HCT116 (cell line): ENCODE data around the gene USP12. TPM values are rescaled to one million over a fixed set of nuclear protein-coding genes. Genes with fewer than 3 reads are reported as not detected.

Experiments used
- ATAC-seq: fragments of 200-7000 bp; cut with Tn5 transposase; 2 replicates; pipeline ENCODE4 v1.9.1; 2020; ENCODE audit warnings: mild to moderate bottlenecking, moderate library complexity
- BruUV-seq: library from RNA; stranded (reverse); fragments of 400-500 nt; replicated peaks from 2 replicates; lab custom pipeline; 2021; lab: Mats Ljungman, UMichigan
- CTCF ChIA-PET: fragments of 300-600 bp; sonication (Branson Sonifier 250); formaldehyde crosslinking; loops from one replicate; lab custom pipeline; 2021; ENCODE audit warnings: antibody characterized with exemption; lab: Charles Lee
- POLR2A ChIA-PET: fragments of 300-600, 350-600 bp; sonication (Branson Sonifier 250); formaldehyde crosslinking; loops from one replicate; lab custom pipeline; 2021; ENCODE audit warnings: antibody characterized with exemption; lab: Charles Lee
- RAD21 ChIA-PET, 2 experiments: fragments of 300-600 bp; sonication (Branson Sonifier 250); formaldehyde crosslinking; loops; one replicate each; lab custom pipeline; 2023; ENCODE audit warnings: low total read pairs in 2 of 2; ENCODE audit not compliant: uncharacterized antibody in 2 of 2, unreplicated experiment in 2 of 2, low non-redundant PET in 1 of 2; lab: Charles Lee
- DNase-seq: peaks from one replicate; pipeline ENCODE4 v3.0.0-alpha.2; 2010; ENCODE audit warnings: low read depth, low spot score
- H2AFZ ChIP-seq: fragments of 200-600 bp; shearing (Covaris generic), sonication (generic); 2 replicates; pipeline ENCODE4 v1.6.1; 2017; ENCODE audit warnings: low read depth, mixed run types, mixed read lengths, antibody characterized with exemption, low read length; ENCODE audit not compliant: poor library complexity, severe bottlenecking
- H3K27ac ChIP-seq: 2 replicates; pipeline ENCODE4 v1.5.1; 2012; ENCODE audit warnings: low read depth, low read length
- H3K27me3 ChIP-seq: fragments of 200-600 bp; sonication (generic); 2 replicates; pipeline ENCODE4 v1.6.1; 2016; ENCODE audit warnings: mixed run types, low read length, mixed read lengths; ENCODE audit not compliant: insufficient read depth
- H3K36me3 ChIP-seq, 2 experiments: fragments of 200-500 bp in 1 of 2; fragments of 200-600 bp in 1 of 2; sonication (Bioruptor generic) in 1 of 2; sonication (generic) in 1 of 2; 2 replicates each; pipeline versions ENCODE4 v1.5.1 to v1.6.1; 2014 to 2016; ENCODE audit warnings: low read length in 2 of 2, inconsistent platforms in 1 of 2, mixed read lengths in 1 of 2, mixed run types in 1 of 2; ENCODE audit not compliant: insufficient read depth in 2 of 2, control insufficient read depth in 1 of 2
- H3K4me1 ChIP-seq, 2 experiments: fragments of 200-600 bp in 1 of 2; sonication (generic) in 1 of 2; 2 replicates each; pipeline versions ENCODE4 v1.5.1 to v1.6.1; 2012 to 2017; ENCODE audit warnings: low read length in 2 of 2, inconsistent platforms in 1 of 2, mild to moderate bottlenecking in 1 of 2, mixed read lengths in 1 of 2, mixed run types in 1 of 2, moderate library complexity in 1 of 2; ENCODE audit not compliant: insufficient read depth in 2 of 2, control insufficient read depth in 1 of 2
- H3K4me2 ChIP-seq: fragments of 200-600 bp; sonication (generic); 2 replicates; pipeline ENCODE4 v1.6.1; 2017; ENCODE audit warnings: mixed run types, low read length, mixed read lengths
- H3K4me3 ChIP-seq, 2 experiments: fragments of 200-600 bp in 1 of 2; sonication (generic) in 1 of 2; replicated peaks in 1 of 2; 2 replicates each; pipeline ENCODE4 v1.5.1; 2011 to 2016; ENCODE audit warnings: low read length in 2 of 2, control low read depth in 1 of 2, low read depth in 1 of 2, mild to moderate bottlenecking in 1 of 2, mixed read lengths in 1 of 2, mixed run types in 1 of 2
- H3K79me2 ChIP-seq: fragments of 200-600 bp; sonication (generic); 2 replicates; pipeline ENCODE4 v1.6.1; 2017; ENCODE audit warnings: mild to moderate bottlenecking, mixed run types, low read length, moderate library complexity, mixed read lengths; ENCODE audit not compliant: insufficient read depth
- H3K9ac ChIP-seq: fragments of 200-600 bp; sonication (generic); 2 replicates; pipeline ENCODE4 v1.6.1; 2016; ENCODE audit warnings: low read length, mixed read lengths
- H3K9me2 ChIP-seq: fragments of 200-600 bp; sonication (generic), shearing (Covaris generic); 2 replicates; pipeline ENCODE4 v1.6.1; 2017; ENCODE audit warnings: mixed run types, mild to moderate bottlenecking, moderate library complexity; ENCODE audit not compliant: insufficient read depth
- H3K9me3 ChIP-seq, 2 experiments: fragments of 200-500 bp in 1 of 2; fragments of 200-600 bp in 1 of 2; sonication (Bioruptor generic) in 1 of 2; sonication (generic) in 1 of 2; 2 replicates each; pipeline ENCODE4 v1.6.1; 2014 to 2017; ENCODE audit warnings: low read length in 2 of 2, mixed read lengths in 2 of 2, inconsistent platforms in 1 of 2, low read depth in 1 of 2, mild to moderate bottlenecking in 1 of 2, mixed run types in 1 of 2, moderate library complexity in 1 of 2; ENCODE audit not compliant: control insufficient read depth in 1 of 2, insufficient read depth in 1 of 2
- H4K20me1 ChIP-seq: fragments of 200-600 bp; sonication (generic), shearing (Covaris generic); 2 replicates; pipeline ENCODE4 v1.6.1; 2017; ENCODE audit warnings: mixed run types, mild to moderate bottlenecking, moderate library complexity; ENCODE audit not compliant: insufficient read depth
- CBX3 ChIP-seq: IDR thresholded peaks from 2 replicates; pipeline ENCODE4 v1.6.1; 2012; ENCODE audit warnings: low read depth
- ELF1 ChIP-seq: IDR thresholded peaks from 2 replicates; pipeline ENCODE4 v1.6.1; 2012; ENCODE audit warnings: low read depth, borderline replicate concordance
- JUND ChIP-seq: IDR thresholded peaks from 2 replicates; pipeline ENCODE4 v1.6.1; 2012
- POLR2A ChIP-seq: IDR thresholded peaks from 2 replicates; pipeline ENCODE4 v1.7.0; 2011; ENCODE audit warnings: borderline replicate concordance; ENCODE audit not compliant: insufficient read depth, insufficient read length; ENCODE audit errors: extremely low read depth
- RAD21 ChIP-seq: IDR thresholded peaks from 2 replicates; pipeline ENCODE4 v1.6.1; 2012; ENCODE audit warnings: low read depth, mild to moderate bottlenecking
- SRF ChIP-seq: IDR thresholded peaks from 2 replicates; pipeline ENCODE4 v1.6.1; 2012; ENCODE audit warnings: low read depth
- TCF7L2 ChIP-seq: IDR thresholded peaks from 2 replicates; pipeline ENCODE4 v1.7.0; 2011; ENCODE audit warnings: borderline replicate concordance, inconsistent platforms; ENCODE audit not compliant: insufficient read depth, insufficient read length; ENCODE audit errors: extremely low read depth
- YY1 ChIP-seq: IDR thresholded peaks from 2 replicates; pipeline ENCODE4 v1.6.1; 2011; ENCODE audit warnings: low read length, low read depth, moderate library complexity, mild to moderate bottlenecking; ENCODE audit not compliant: insufficient replicate concordance; ENCODE audit errors: extremely low read depth
- ZNF274 ChIP-seq: fragments of 200-500 bp; sonication (Bioruptor generic); IDR thresholded peaks from 2 replicates; pipeline ENCODE4 v1.6.1; 2014; ENCODE audit warnings: mild to moderate bottlenecking, low read depth, low read length, inconsistent platforms
- intact Hi-C: fragments of 100-400 bp; cut with micrococcal nuclease; formaldehyde crosslinking; loops from 2 replicates; pipeline ENCODE4 v1.10.0; 2022
- total RNA-seq: library from RNA; stranded (reverse); gene quantifications from one replicate; pipeline ENCODE4 v1.2.1, GENCODE V29; 2021; ENCODE audit not compliant: unreplicated experiment
- TF ChIP-seq, protein P1 (sequence below): IDR thresholded peaks from 2 replicates; pipeline ENCODE4 v1.6.1; 2012; ENCODE audit warnings: low read depth
- TF ChIP-seq, protein P2 (sequence below), 3 experiments: fragments of 200-600 bp in 1 of 3; sonication (generic) in 1 of 3; IDR thresholded peaks in 2 of 3; conservative IDR thresholded peaks in 1 of 3; 2 replicates each; pipeline ENCODE4 v1.5.1; 2012 to 2017; ENCODE audit warnings: low read depth in 2 of 3, low read length in 2 of 3, antibody characterized with exemption in 1 of 3, borderline replicate concordance in 1 of 3, control low read depth in 1 of 3, mild to moderate bottlenecking in 1 of 3, mixed read lengths in 1 of 3, mixed run types in 1 of 3, moderate library complexity in 1 of 3; ENCODE audit not compliant: insufficient read depth in 1 of 3

USP12 gene
- total RNA-seq, 1 experiment from 2014 or later = 28.3 TPM

DNA sequence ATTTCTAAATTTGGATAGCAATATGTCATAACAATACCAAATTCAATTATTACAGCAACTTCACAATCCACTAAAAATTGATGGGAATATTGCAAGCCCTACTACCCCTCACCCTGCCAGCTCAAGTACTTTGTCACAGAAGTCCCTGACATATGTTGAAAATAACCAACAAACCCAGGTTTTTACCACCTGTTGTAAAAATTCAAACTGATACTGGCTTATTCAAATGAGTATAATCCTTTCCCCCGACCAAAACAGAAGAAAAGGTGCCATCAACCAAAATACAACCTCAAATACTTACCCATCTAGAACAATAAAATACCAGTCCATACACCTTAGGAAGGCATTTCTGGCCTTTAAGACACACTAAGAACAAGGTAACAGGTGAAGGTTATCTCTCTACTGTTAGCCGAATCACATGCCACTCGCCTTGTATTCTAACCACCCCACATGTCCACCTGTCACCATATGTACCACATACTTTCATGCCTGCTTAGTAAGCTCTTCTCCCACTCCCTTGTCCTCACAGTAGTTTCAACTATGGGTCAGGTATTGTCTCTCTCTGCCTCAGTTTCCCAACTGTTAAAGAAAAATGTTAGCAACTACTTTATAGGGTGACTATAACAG is 53.1 kb downstream of the USP12 start:
- Histone ChIP-seq H3K9me3 (peaks cover 0 to 8% of the 10 kb centered on the region in 2 experiments; a peak in 1 of 4 replicates), H4K20me1 (peaks cover 6% of the 10 kb centered on the region; the same call in 1 of the 2 replicates), H2AFZ (no peak overlapping the region), H3K9me2 (no peaks in the 10 kb centered on the region), H3K4me2 (no peak overlapping the region), H3K27me3 (no peaks in the 10 kb centered on the region), H3K27ac (no peak overlapping the region), H3K79me2 (peaks cover 64% of the 10 kb centered on the region), H3K36me3 (no peaks in the 10 kb centered on the region), H3K4me3 (no peak overlapping the region), H3K4me1 (no peaks in the 10 kb centered on the region), H3K9ac (no peak overlapping the region)
- ChIA-PET CTCF (no interaction called here), POLR2A (no interaction called here), RAD21 (no interaction called here)
- intact Hi-C loops = no loop called here
- ATAC-seq (no peak), DNase-seq (no peak)
- TF ChIP-seq, protein P1, sequence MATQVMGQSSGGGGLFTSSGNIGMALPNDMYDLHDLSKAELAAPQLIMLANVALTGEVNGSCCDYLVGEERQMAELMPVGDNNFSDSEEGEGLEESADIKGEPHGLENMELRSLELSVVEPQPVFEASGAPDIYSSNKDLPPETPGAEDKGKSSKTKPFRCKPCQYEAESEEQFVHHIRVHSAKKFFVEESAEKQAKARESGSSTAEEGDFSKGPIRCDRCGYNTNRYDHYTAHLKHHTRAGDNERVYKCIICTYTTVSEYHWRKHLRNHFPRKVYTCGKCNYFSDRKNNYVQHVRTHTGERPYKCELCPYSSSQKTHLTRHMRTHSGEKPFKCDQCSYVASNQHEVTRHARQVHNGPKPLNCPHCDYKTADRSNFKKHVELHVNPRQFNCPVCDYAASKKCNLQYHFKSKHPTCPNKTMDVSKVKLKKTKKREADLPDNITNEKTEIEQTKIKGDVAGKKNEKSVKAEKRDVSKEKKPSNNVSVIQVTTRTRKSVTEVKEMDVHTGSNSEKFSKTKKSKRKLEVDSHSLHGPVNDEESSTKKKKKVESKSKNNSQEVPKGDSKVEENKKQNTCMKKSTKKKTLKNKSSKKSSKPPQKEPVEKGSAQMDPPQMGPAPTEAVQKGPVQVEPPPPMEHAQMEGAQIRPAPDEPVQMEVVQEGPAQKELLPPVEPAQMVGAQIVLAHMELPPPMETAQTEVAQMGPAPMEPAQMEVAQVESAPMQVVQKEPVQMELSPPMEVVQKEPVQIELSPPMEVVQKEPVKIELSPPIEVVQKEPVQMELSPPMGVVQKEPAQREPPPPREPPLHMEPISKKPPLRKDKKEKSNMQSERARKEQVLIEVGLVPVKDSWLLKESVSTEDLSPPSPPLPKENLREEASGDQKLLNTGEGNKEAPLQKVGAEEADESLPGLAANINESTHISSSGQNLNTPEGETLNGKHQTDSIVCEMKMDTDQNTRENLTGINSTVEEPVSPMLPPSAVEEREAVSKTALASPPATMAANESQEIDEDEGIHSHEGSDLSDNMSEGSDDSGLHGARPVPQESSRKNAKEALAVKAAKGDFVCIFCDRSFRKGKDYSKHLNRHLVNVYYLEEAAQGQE = no peak
- TF ChIP-seq, protein P2, sequence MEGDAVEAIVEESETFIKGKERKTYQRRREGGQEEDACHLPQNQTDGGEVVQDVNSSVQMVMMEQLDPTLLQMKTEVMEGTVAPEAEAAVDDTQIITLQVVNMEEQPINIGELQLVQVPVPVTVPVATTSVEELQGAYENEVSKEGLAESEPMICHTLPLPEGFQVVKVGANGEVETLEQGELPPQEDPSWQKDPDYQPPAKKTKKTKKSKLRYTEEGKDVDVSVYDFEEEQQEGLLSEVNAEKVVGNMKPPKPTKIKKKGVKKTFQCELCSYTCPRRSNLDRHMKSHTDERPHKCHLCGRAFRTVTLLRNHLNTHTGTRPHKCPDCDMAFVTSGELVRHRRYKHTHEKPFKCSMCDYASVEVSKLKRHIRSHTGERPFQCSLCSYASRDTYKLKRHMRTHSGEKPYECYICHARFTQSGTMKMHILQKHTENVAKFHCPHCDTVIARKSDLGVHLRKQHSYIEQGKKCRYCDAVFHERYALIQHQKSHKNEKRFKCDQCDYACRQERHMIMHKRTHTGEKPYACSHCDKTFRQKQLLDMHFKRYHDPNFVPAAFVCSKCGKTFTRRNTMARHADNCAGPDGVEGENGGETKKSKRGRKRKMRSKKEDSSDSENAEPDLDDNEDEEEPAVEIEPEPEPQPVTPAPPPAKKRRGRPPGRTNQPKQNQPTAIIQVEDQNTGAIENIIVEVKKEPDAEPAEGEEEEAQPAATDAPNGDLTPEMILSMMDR (IDR thresholded peaks at IDR 0.05 in 2 of 3, conservative IDR thresholded peaks at IDR 0.05 in 1 of 3; ENCODE audit: borderline replicate concordance in 1 of 3, insufficient read depth in 1 of 3, low read depth in 2 of 3, low read length in 2 of 3) = no peak
- TF ChIP-seq ZNF274 = no peak
- TF ChIP-seq RAD21 = no peak
- TF ChIP-seq ELF1 = no peak
- TF ChIP-seq POLR2A = no peak
- no peak for TF ChIP-seq TCF7L2
- TF ChIP-seq YY1 = no peak
- TF ChIP-seq SRF = no peak
- no peak for TF ChIP-seq JUND
- no peak for TF ChIP-seq CBX3
- no TSS peak for BruUV-seq
